HG02678 (cell line): ENCODE measurements around the gene BET1.

Experiments used
- ATAC-seq: cut with Tn5 transposase; IDR thresholded peaks from one replicate; pipeline ENCODE4 v1.9.1; 2021; ENCODE audit warnings: mild to moderate bottlenecking, moderate library complexity; ENCODE audit not compliant: unreplicated experiment

The BET1 gene

DNA sequence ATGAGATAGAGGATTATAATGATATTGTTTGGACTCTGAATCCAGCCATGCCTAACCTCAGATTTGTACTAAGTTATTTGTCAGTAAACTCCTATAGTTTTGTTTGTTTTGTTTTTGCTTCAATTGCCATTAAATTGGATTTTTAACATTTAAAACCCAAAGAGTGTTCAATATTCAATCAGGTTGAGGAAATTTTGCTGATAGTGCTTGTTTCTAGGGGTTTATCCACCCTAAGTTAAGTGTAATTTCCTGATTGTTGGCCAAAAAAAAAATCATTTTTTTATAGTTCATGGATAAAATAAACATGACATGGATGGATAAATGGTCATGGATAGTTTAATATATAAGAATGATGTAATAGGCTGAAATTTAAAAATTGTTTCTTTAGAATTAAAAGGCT lies 11.4 kb upstream of the BET1 start:
- no peak for ATAC-seq

DNA sequence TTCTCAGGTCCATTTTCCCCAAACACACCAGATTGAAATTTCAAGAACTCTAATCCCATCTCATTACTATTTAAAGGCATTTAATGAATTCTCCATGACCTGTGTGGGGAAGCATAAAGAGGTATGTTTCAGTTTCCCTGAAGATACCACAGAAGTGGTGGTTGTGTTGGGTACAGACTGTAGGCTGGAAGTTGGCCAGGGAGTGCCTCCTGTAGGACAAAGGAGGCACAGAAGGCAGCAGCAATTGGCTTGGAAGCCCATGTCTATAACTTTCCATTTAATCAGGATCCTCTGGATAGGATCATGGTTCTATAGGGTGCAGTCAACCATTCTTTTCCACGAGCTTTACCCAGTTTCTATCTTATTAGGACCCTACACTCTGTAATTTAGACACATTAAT lies 8.6 kb upstream of the BET1 start:
- ATAC-seq: no peak

DNA sequence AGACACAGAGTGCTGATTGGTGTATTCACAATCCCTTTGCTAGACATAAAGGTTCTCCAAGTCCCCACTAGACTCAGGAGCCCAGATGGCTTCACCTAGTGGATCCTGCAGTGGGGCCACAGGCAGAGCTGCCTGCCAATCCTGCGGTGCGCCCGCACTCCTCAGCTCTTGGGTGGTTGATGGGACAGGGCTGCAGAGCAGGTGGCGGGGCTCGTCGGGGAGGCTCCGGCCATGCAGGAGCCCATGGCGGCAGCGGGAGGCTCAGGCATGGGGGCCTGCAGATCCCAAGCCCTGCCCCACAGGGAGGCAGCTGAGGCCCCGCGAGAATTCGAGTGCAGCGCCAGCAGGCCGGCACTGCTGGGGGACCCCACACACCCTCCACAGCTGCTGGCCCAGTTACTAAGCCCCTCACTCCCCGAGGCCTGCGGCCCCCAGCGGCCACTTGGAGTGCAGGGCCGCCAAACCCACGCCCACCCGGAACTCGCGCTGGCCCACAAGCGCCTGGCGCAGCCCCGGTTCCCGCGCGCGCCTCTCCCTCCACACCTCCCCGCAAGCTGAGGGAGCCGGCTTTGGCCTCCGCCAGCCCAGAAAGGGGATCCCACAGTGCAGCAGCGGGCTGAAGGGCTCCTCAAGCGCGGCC lies 7.7 kb upstream of the BET1 start:
- no peak for ATAC-seq

DNA sequence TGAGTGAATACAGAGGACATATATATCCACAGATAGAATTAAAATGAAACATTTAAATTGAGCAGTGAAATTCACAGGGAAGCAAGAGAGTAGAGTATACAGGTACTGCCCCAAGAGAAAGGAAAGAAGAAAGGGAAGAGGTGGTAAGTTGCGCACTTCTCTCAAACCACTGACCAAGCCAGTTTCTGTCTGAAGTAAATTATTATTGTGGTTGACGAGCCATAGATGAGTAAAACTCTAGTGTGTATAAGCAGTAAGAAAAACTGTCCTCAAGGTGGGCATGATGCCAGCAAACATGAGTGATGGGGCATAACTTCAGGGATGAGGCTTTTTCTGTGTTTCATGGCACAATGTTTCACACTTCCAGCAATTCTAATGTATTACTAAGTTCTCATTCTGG lies 4.4 kb upstream of the BET1 start:
- no peak for ATAC-seq

DNA sequence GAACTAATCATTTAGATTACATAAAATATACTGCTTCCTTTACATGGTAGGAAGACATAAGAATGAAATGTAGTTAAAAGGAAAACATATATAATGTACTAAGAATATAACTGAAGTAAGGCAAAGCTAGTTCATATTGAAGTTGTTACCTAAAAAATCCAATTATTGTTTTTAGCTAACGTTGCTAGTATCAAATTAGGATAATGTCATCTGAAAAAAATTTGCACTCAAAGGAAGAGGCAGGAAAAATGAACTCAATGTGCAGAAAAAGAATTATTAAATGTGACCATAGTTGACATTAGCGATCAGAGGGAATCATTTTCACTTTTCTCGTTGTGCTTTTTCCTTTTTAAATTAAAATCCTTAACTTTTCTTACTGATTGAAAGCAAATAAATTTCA lies 1.6 kb upstream of the BET1 start:
- no peak for ATAC-seq

DNA sequence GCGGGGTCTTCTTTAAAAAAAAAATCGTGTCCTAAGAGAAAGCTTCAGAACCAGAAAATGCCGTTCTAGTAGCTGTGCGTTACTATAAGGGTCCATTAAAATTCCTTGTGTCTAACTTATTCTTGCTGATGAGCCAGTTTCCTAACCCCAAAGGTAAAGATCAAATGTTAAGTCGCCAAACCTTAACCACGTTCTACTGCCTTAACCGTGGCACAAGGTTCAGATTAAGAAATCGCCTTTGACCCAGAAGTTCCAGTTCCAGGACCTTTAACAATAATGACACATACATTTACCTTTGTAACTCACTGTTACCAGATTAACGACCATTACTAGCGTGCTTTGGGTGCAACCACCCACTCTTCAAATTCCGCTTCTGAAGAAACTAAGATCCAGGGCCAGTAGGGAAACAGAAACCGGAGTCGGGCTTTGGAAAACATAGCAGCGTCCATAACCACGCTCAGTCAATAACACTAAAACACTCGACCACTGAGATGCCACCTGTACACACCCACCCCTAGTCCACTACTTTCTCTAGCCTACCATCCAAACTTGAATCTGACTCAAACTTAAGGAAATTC lies 620 bp downstream of the BET1 start:
- ATAC-seq: peak; percentile 22

DNA sequence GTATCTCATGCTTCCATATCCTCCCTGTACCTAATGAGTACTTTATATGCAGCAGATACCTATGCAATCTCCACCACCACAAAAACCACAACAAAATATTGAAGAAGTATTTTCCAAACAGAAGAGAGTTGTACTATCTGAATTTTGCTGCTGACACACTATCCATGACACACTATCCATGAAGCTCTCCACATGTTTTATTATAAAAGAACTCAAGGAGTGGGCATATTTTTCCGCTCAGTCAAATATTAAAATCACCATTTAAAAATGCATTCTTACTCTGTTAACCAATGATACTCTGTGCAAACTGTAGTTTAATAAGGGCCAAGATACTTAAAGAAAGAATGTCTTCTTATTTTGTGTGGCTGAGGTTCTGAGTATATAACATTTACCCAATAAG lies 2.8 kb downstream of the BET1 start:
- ATAC-seq: no peak

DNA sequence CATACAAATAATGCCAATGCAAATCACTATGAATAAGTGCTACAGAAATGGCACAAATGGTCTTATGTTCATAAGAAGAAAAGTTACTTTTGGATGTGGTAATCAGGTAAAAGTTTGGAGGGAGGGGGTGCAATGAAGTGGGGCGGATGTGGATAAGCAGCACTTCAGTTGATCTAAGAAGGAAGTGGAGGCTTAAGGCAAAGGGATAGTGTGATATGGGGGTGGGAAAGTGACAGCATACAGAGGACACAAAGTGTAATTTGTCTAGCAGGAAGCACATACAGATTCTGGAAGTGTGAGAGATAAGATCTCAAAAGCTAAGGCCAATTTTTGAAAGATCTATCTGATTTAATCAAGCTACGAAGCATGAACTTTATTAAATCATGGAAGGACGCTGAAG lies 6.3 kb downstream of the BET1 start:
- ATAC-seq: no peak

DNA sequence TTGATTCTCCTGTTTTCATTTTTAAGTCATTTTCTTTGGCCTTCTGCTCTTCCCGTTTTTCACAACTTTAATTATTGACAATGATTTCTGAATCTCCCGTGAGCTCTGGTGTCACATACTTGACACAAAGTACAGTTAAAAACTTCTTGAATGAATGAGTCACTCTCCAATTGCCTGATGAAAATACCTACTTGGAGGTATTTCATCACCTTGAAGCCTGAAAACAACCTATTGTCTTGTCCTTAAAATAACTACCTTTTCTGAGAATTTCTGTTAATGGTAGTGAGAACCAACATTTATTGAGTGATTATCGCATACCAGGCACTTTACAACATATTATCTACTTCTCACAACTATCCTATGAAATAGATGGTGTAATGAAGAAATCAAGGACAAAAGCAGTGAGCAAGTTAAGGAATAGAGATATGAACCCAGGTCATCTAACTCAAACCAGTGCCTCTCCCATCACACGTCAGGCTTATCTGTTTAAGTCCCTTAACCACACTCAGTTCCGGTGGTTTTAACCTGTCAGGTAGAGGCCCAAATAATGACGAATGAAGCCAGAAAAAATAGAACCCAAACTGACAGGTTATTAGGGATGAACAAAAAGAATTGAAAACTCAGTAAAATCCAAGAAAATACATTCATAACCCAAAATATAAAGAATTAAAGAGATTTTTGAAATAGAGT lies 11.6 kb downstream of the BET1 start:
- ATAC-seq: no peak

DNA sequence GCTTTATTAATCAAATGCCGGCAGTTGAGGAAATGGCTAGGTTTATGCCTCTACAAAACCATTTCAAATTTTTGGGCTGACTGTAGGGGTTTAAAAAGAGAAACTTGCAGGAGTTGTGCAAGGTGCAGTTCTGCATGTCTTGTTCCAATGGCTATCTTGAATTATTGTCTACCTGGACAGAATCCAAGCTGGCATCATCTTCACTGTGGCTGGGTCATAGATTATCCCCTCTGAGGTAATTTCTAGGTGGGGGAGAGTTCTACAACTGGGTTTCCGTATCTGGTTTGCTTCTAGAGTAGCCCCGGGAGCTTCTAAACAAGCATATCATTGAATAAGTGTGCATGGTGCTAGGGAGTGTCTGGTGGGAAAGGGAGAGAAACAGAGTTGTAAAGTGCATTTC lies 16.9 kb downstream of the BET1 start:
- no peak for ATAC-seq

DNA sequence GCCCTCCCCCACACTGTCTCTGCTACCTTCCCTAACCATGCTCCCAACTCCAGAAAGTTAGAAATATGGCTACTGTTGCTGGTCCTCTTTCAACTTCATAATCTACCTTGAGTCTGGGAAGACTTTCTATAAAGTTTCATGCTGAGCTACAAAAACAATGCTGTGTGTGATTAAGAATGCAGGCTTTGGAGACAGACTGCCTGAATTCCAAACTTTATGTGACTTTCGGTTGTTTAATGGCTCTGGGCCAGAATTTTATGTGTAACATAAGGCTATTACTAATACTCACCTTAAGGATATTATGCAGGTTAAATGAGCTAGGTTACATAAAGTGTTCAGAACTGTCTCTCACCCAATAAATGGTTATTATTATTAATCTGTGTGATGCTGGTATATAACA lies 19.1 kb downstream of the BET1 start:
- no peak for ATAC-seq

DNA sequence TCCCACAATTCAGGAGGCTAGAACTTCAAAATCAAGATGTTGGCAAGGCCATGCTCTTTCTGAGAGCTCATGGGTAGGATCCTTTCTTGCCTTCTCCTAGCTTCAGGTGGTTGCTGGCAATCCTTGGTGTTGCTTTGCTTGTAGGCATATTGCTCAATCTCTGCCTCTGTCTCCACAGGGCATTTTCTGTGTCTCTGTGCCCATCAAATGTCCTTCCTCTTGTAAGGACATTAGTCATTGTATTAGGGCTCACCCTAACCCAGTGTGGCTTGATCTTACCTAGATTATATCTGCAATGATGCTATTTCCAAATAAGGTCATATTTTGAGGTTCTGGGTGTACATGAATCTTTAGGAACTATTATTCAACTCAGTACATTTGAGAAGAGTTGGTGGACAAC lies 20.1 kb downstream of the BET1 start:
- no peak for ATAC-seq

DNA sequence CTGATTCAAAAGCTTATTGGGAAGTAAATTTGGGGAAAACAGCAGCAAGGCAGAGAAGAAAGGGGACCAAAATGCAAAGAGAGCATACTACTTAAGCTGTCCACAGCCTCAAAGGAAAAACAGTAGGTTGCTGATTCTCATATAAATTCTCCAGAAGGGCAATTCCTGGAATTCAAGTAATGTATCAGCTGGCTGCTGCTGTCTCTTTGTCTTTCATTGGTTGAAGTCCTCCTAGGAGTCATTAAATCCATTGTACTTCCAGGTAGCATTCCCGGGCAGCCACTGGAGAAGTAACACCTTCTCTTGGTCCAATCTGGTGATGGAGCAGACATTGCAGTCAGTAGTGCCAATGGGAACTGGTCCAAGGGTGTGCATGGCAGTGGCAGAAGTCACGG lies 22.7 kb downstream of the BET1 start:
- ATAC-seq: no peak

DNA sequence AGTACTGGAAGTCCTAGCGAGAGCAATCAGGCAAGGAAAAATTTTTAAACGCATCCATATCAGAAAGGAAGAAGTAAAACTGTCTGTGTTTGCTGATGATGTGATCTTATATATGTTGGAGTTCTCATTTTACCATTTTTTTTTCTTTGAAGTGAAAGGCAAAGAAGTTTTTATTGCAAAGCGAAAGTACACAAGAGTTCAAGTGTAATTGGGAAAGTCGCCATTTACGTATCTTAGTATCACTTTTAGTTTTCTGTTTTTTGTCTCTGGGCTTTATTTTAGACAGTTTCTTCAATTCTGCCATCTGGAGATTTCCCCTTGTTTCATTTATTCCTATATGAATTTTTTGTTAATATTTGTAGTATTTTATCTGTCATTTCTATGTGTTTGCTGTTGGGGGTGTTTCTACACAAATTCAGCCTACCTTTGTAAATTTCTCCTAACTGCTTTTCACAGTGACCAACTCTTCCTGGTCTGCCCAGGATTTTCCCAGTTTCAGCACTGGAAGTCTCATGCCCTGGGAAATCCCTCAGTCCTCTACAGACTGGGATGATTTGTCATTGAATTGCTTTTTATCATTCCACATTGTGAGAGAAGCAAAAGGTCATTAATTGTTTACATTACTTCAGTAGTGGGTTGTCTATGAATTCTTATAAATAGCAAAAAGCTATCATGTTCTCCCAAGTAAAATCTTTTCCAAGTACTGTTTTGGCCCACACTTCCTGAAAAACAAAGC lies 23.2 kb downstream of the BET1 start:
- no peak for ATAC-seq

DNA sequence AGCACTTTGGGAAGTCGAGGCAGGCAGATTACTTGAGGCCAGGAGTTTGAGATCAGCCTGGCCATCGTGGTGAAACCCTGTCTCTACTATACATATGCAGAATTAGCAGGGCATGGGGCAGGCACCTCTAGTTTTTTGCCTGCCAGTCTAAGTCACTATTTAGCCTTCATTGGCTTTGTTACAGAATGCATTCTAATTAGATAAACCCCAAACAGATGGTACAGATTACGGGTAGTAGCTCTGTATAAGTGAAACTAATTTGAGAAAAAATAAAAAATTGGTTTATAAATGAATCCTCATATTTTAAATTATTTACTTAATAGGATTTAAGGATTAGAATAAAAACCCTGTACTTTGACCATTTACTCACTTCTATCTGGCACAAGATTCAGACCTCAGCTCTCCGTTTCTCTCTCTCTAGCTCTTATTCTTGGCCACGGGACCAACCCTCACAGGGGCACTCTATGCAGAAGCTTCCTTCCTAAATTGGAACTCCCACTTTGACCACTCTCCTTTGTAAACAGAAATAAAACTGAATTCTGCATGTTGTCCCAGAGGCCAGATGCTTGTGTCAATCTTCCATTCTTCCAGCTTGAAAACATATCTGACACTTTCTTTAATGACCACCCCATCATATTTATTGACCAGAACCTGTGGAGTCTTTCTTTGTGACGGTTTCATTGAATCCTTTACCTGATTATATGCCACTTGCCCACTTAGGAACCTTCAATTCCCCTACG lies 26.8 kb downstream of the BET1 start:
- ATAC-seq: no peak

DNA sequence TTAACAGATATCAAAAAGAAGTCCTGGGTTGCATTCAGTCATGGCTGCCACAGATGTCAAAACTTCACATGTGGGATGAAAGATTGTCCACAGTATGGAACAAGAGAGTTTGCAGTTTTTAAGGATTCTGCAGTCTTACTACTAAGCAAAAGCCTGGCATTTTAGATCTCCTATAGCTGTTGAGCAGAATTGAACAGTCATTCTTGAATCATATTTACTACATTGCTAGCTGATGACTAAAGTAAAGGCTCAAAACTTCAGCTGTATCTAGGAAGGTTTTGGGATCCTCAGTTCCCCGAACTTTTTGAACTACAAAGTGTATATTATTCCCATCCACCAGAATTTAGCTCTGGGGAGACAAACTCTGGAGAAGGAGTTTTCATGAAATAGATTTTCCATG lies 31.0 kb downstream of the BET1 start:
- no peak for ATAC-seq

DNA sequence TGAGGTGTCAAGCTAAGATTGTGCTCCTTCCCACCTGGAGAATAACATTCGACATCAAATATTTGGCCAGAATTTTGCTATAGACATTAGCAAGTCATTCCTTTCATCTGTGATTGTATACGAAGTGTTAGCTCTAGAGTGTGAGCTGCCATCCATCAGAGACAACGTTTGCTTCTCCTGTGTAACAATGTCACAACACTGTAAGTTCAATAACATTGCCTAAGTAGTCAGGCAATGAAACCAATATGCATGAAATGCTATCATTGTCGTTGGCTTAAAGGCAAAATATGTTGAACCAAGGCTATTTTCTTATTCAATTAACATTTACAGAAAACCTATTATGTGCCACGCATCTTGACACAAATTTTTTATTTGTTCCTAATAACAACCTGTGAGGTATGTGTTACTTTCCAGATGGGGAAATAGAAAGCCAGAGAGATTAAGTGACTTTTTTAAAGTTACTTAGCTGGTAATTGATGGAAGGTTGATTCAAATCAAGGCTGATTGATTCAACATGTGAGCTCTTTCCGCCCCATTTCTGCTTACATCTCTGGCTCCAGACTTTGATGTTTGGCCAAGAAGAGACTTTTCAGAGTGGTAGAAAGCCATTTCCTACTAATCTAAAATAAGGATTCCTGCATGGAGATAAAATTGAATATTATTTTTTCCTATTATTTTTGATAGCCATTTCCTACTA lies 32.0 kb downstream of the BET1 start:
- ATAC-seq: no peak

DNA sequence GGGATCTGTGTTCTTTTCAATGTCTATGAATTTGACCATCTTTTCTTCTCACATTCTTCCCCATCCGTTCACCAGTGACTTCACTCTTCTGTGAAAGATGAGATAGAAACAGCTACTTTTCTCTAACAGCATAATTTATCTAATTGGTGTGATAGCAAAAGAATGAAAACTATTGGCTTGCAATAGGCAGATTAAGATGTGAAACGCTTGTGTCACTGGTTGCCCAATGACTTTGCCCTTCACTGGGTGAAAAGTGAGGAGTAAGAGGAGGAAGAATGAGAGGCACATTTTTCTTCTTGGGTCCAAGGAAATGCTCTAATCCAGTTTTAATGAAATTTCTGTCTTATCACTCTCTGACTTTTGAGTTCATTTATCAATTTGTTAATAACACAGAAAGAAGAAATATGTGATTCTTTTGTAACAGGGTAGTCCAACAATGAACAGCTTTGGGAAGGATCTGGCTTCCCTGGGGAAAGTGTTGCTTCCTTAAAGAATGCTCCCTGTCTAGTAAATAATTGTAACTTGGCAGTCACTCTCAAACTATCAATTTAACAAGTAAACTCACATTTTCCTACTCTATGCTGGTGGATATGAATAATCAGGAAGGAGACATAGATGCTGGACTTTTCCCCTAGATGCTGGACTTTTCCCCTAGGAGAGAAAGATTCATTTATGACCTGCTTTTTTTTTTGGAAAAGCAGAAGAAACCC lies 35.1 kb downstream of the BET1 start:
- ATAC-seq: no peak

DNA sequence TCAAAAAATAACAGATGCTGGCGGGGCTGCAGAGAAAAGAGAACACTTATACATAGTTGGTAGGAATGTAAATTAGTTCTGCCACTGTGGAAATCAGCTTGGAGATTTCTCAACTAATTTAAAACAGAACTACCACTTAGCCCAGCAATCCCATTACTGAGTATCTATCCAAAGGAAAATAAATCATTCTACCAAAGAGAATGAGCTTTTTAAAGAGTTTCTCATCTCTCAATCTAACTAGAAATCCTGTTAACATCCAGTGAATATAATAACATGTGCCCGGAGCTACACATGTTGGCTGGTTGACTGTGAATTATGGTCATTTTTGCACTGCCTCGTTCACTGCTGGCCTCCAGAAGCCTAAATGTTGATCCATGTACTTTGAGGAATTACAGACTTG lies 39.3 kb downstream of the BET1 start:
- ATAC-seq: no peak

DNA sequence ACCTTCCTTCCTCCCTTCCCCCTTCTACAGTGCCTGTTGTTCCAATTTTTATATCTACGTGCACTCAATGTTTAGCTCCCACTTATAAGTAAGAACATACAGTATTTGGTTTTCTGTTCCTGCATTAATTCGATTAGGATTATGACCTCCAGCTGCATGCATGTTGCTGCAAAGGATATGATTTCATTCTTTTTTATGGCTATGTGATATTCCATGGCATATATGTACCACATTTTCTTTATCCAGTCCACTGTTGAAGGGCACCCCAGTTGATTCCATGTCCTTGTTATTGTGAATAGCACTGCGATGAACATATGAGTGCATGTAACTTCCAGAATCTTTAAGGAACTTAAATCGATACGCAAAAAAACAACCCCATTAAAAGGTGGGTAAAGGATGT lies 39.9 kb downstream of the BET1 start:
- no peak for ATAC-seq
